A204.1 (cell line): ENCODE results near the gene KANK2.

ENCODE experiments used
- FAIRE-seq: peaks from 2 replicates; lab custom pipeline; 2012; peaks lifted over from hg19 to GRCh38; lab: Jason Lieb, UNC

Gene KANK2

GRCh38 chr19:11225815-11226214 lies 28.5 kb upstream of the KANK2 start:
- FAIRE-seq, result no peak

GRCh38 chr19:11225172-11225571 lies 27.8 kb upstream of the KANK2 start:
- FAIRE-seq, result no peak

GRCh38 chr19:11224429-11224828 lies 27.1 kb upstream of the KANK2 start:
- FAIRE-seq, result no peak

- no peak for FAIRE-seq
Observed at GRCh38 chr19:11223200-11223599, 25.9 kb upstream of the KANK2 start.

- no peak for FAIRE-seq
Observed at GRCh38 chr19:11221082-11221598, 23.8 kb upstream of the KANK2 start.

- FAIRE-seq, result no peak
Observed at GRCh38 chr19:11214387-11214786, 17.0 kb upstream of the KANK2 start.

GRCh38 chr19:11210656-11210928 lies 13.2 kb upstream of the KANK2 start:
- FAIRE-seq, result no peak

GRCh38 chr19:11209839-11210655 lies 12.7 kb upstream of the KANK2 start:
- no peak for FAIRE-seq

- FAIRE-seq, result no peak
Observed at GRCh38 chr19:11208561-11209471, 11.5 kb upstream of the KANK2 start.

GRCh38 chr19:11205939-11206570 lies 8.7 kb upstream of the KANK2 start:
- FAIRE-seq, result no peak

- no peak for FAIRE-seq
Observed at GRCh38 chr19:11204943-11205349, 7.6 kb upstream of the KANK2 start.

- no peak for FAIRE-seq
Observed at GRCh38 chr19:11204076-11204602, 6.8 kb upstream of the KANK2 start.

- no peak for FAIRE-seq
Observed at GRCh38 chr19:11203194-11204075, 6.1 kb upstream of the KANK2 start.

- FAIRE-seq, result no peak
Observed at GRCh38 chr19:11202488-11203193, 5.3 kb upstream of the KANK2 start.

- FAIRE-seq, result no peak
Observed at GRCh38 chr19:11201791-11202190, 4.4 kb upstream of the KANK2 start.

GRCh38 chr19:11200931-11201330 lies 3.6 kb upstream of the KANK2 start:
- FAIRE-seq, result no peak

GRCh38 chr19:11200015-11200574 lies 2.8 kb upstream of the KANK2 start:
- FAIRE-seq, result no peak

- no peak for FAIRE-seq
Observed at GRCh38 chr19:11199517-11199916, 2.2 kb upstream of the KANK2 start.

- no peak for FAIRE-seq
Observed at GRCh38 chr19:11198769-11199424, 1.6 kb upstream of the KANK2 start.

GRCh38 chr19:11198175-11198534 lies 810 bp upstream of the KANK2 start:
- no peak for FAIRE-seq
